Mucosa of rectum (tissue), 2 donors: Measurements from ENCODE around the gene ELP4.
A peak's percentile ranks its signal among the peaks of the same experiment; 100 is the strongest.

Experiments
- H3K27ac ChIP-seq, 2 donors: one replicate each; pipeline ENCODE4 v1.7.0; 2013; ENCODE audit warnings: inconsistent platforms in 2 of 2, low read depth in 2 of 2, low read length in 2 of 2
- H3K27me3 ChIP-seq, 2 donors: one replicate each; pipeline ENCODE4 v1.7.0; 2013; ENCODE audit warnings: low read length in 2 of 2; ENCODE audit not compliant: control insufficient read depth in 2 of 2, insufficient read depth in 2 of 2
- H3K36me3 ChIP-seq, 2 donors: one replicate each; pipeline ENCODE4 v1.7.0; 2013; ENCODE audit warnings: low read length in 2 of 2; ENCODE audit not compliant: control insufficient read depth in 2 of 2, insufficient read depth in 2 of 2
- H3K4me1 ChIP-seq, 2 donors: one replicate each; pipeline ENCODE4 v1.7.0; 2013; ENCODE audit warnings: low read length in 2 of 2, mild to moderate bottlenecking in 1 of 2; ENCODE audit not compliant: control insufficient read depth in 2 of 2, insufficient read depth in 2 of 2
- H3K4me3 ChIP-seq, 2 donors: one replicate each; pipeline ENCODE4 v1.7.0; 2013; ENCODE audit warnings: low read length in 2 of 2
- H3K9ac ChIP-seq, 2 donors: one replicate each; pipeline ENCODE4 v1.7.0; 2013; ENCODE audit warnings: low read length in 2 of 2, low read depth in 1 of 2, mild to moderate bottlenecking in 1 of 2
- H3K9me3 ChIP-seq, 2 donors: one replicate each; pipeline ENCODE4 v1.7.0; 2013; ENCODE audit warnings: low read length in 2 of 2; ENCODE audit not compliant: control insufficient read depth in 2 of 2
- donor health status: healthy.
- donor health status: Normal muscosa, but diverticular disease.

Gene ELP4

GRCh38 chr11:31509429-31510345 is at the start of gene ELP4, which contains the start of gene IMMP1L:
TSS of gene ELP4 (plus strand) at chr11:31509767. CDS start at chr11:31509785, 18 bp downstream.
TSS of gene IMMP1L (minus strand) at chr11:31509622. CDS start at chr11:31463276, 46,346 bp downstream.
- no peaks in the 10 kb centered on the region for H3K27me3 ChIP-seq
- H3K27ac ChIP-seq: peak within 1 kb of the TSS; percentile 70 to 82
- no peaks in the 10 kb centered on the region for H3K9me3 ChIP-seq
- H3K4me1 ChIP-seq: peaks cover 0 to 11% of the 10 kb centered on the region in 2 donors
- H3K4me3 ChIP-seq: peak within 1 kb of the TSS; percentile 97 to 98
- peaks cover 2 to 4% of the 10 kb centered on the region in 2 donors for H3K36me3 ChIP-seq
- H3K9ac ChIP-seq: peak within 1 kb of the TSS; percentile 83 to 91

- no peak overlapping the region for H3K9ac ChIP-seq
- no peaks in the 10 kb centered on the region for H3K36me3 ChIP-seq
- no peaks in the 10 kb centered on the region for H3K27me3 ChIP-seq
- peaks cover 0 to 7% of the 10 kb centered on the region in 2 donors for H3K9me3 ChIP-seq
- H3K4me3 ChIP-seq: no peak overlapping the region
- H3K4me1 ChIP-seq: no peaks in the 10 kb centered on the region
- no peak overlapping the region for H3K27ac ChIP-seq
Measured at GRCh38 chr11:31464436-31464835, 45.1 kb upstream of the ELP4 start.

- no peaks in the 10 kb centered on the region for H3K27me3 ChIP-seq
- H3K27ac ChIP-seq: no peak overlapping the region
- H3K9me3 ChIP-seq: no peaks in the 10 kb centered on the region
- H3K36me3 ChIP-seq: no peaks in the 10 kb centered on the region
- no peaks in the 10 kb centered on the region for H3K4me1 ChIP-seq
- H3K4me3 ChIP-seq: no peak overlapping the region
- H3K9ac ChIP-seq: no peak overlapping the region
Measured at GRCh38 chr11:31474083-31474482, 35.5 kb upstream of the ELP4 start.

GRCh38 chr11:31477528-31478222 is 31.9 kb upstream of the ELP4 start:
- Histone ChIP-seq H3K9me3 (no peaks in the 10 kb centered on the region), H3K27ac (no peak overlapping the region), H3K4me1 (no peaks in the 10 kb centered on the region), H3K36me3 (no peaks in the 10 kb centered on the region), H3K27me3 (no peaks in the 10 kb centered on the region), H3K9ac (no peak overlapping the region), H3K4me3 (no peak overlapping the region)

- no peaks in the 10 kb centered on the region for H3K9me3 ChIP-seq
- no peak overlapping the region for H3K27ac ChIP-seq
- H3K27me3 ChIP-seq: no peaks in the 10 kb centered on the region
- H3K4me1 ChIP-seq: no peaks in the 10 kb centered on the region
- H3K36me3 ChIP-seq: no peaks in the 10 kb centered on the region
- no peak overlapping the region for H3K4me3 ChIP-seq
- H3K9ac ChIP-seq: no peak overlapping the region
Measured at GRCh38 chr11:31478223-31478590, 31.4 kb upstream of the ELP4 start.

GRCh38 chr11:31479066-31479465 is 30.5 kb upstream of the ELP4 start:
- no peak overlapping the region for H3K27ac ChIP-seq
- H3K4me3 ChIP-seq: no peak overlapping the region
- no peaks in the 10 kb centered on the region for H3K9me3 ChIP-seq
- H3K36me3 ChIP-seq: no peaks in the 10 kb centered on the region
- H3K4me1 ChIP-seq: no peaks in the 10 kb centered on the region
- H3K27me3 ChIP-seq: no peaks in the 10 kb centered on the region
- H3K9ac ChIP-seq: no peak overlapping the region

- no peak overlapping the region for H3K27ac ChIP-seq
- no peaks in the 10 kb centered on the region for H3K36me3 ChIP-seq
- no peaks in the 10 kb centered on the region for H3K9me3 ChIP-seq
- H3K9ac ChIP-seq: no peak overlapping the region
- no peak overlapping the region for H3K4me3 ChIP-seq
- no peaks in the 10 kb centered on the region for H3K4me1 ChIP-seq
- no peaks in the 10 kb centered on the region for H3K27me3 ChIP-seq
Measured at GRCh38 chr11:31480930-31481329, 28.6 kb upstream of the ELP4 start.

GRCh38 chr11:31484497-31484896 is 25.1 kb upstream of the ELP4 start:
- Histone ChIP-seq H3K9ac (no peak overlapping the region), H3K4me1 (no peaks in the 10 kb centered on the region), H3K36me3 (no peaks in the 10 kb centered on the region), H3K9me3 (no peaks in the 10 kb centered on the region), H3K27ac (no peak overlapping the region), H3K4me3 (no peak overlapping the region), H3K27me3 (no peaks in the 10 kb centered on the region)

GRCh38 chr11:31487848-31488247 is 21.7 kb upstream of the ELP4 start:
- no peak overlapping the region for H3K27ac ChIP-seq
- no peak overlapping the region for H3K4me3 ChIP-seq
- H3K9ac ChIP-seq: no peak overlapping the region
- no peaks in the 10 kb centered on the region for H3K36me3 ChIP-seq
- no peaks in the 10 kb centered on the region for H3K27me3 ChIP-seq
- H3K9me3 ChIP-seq: no peaks in the 10 kb centered on the region
- no peaks in the 10 kb centered on the region for H3K4me1 ChIP-seq

GRCh38 chr11:31492320-31492913 is 17.1 kb upstream of the ELP4 start:
- Histone ChIP-seq H3K9me3 (no peaks in the 10 kb centered on the region), H3K9ac (no peak overlapping the region), H3K27ac (no peak overlapping the region), H3K4me3 (no peak overlapping the region), H3K27me3 (no peaks in the 10 kb centered on the region), H3K4me1 (no peaks in the 10 kb centered on the region), H3K36me3 (no peaks in the 10 kb centered on the region)
